K562 (cell line): ENCODE results near the gene KRTAP11-1. TPM values are rescaled to one million over a fixed set of nuclear protein-coding genes. Genes with fewer than 3 reads are reported as not detected.

ENCODE experiments used
- ATAC-seq: fragments of 200-7000 bp; cut with Tn5 transposase; 3 replicates; pipeline ENCODE4 v1.9.1; 2020; ENCODE audit warnings: moderate library complexity
- BruUV-seq: library from RNA; stranded (reverse); fragments of 400-500 nt; replicated peaks from 2 replicates; lab custom pipeline; 2021; lab: Mats Ljungman, UMichigan
- CTCF ChIA-PET: fragments of 300-600 bp; formaldehyde crosslinking; extraction: SDS; loops from one replicate; lab custom pipeline; 2021; ENCODE audit warnings: low intra/inter-chr PET ratio; lab: Yijun Ruan, JAX
- POLR2A ChIA-PET: fragments of 300-600, 350-650 bp; sonication (Branson Sonifier 250); formaldehyde crosslinking; extraction: SDS; loops from one replicate; lab custom pipeline; 2021; ENCODE audit warnings: antibody characterized with exemption, inconsistent platforms; lab: Yijun Ruan, JAX
- DNase-seq, 4 experiments: peaks; one replicate each; pipeline versions ENCODE4 v3.0.0 to v3.0.0-alpha.2; 2011 to 2018; ENCODE audit warnings: low spot score in 3 of 4, mixed read lengths in 3 of 4; ENCODE audit errors: extremely low read depth in 1 of 4
- FAIRE-seq: peaks from 2 replicates; lab custom pipeline; 2011; peaks lifted over from hg19 to GRCh38; lab: Jason Lieb, UNC
- H2AFZ ChIP-seq: 2 replicates; pipeline ENCODE4 v1.6.0; 2011; ENCODE audit warnings: low read depth, low read length, control low read depth, inconsistent platforms
- H3K27ac ChIP-seq: fragments of 200-600 bp; 3 replicates; pipeline ENCODE4 v1.8.0; 2011; ENCODE audit warnings: low read depth, mild to moderate bottlenecking, control low read depth, inconsistent platforms, low read length, moderate library complexity, mixed read lengths; ENCODE audit errors: extremely low read depth
- H3K27me3 ChIP-seq, 2 experiments: fragments of 300-600 bp in 1 of 2; 2 replicates in 1 of 2; 3 replicates in 1 of 2; pipeline versions ENCODE4 v1.6.0 to v1.8.0; 2011; ENCODE audit warnings: inconsistent platforms in 2 of 2, low read length in 2 of 2, mild to moderate bottlenecking in 1 of 2, mixed read lengths in 1 of 2, moderate library complexity in 1 of 2; ENCODE audit not compliant: control insufficient read depth in 2 of 2, insufficient read depth in 2 of 2
- H3K36me3 ChIP-seq: fragments of 300-600 bp; 3 replicates; pipeline ENCODE4 v1.8.0; 2011; ENCODE audit warnings: mild to moderate bottlenecking, low read length, inconsistent platforms; ENCODE audit not compliant: control insufficient read depth, insufficient read depth
- H3K4me1 ChIP-seq, 2 experiments: fragments of 200-600 bp in 1 of 2; replicated peaks in 1 of 2; 2 replicates in 1 of 2; 3 replicates in 1 of 2; pipeline versions ENCODE4 v1.5.1 to v1.8.0; 2011; ENCODE audit warnings: inconsistent platforms in 2 of 2, low read length in 2 of 2, mild to moderate bottlenecking in 1 of 2, mixed read lengths in 1 of 2, moderate library complexity in 1 of 2; ENCODE audit not compliant: control insufficient read depth in 2 of 2, insufficient read depth in 2 of 2
- H3K4me2 ChIP-seq: 2 replicates; pipeline ENCODE4 v1.6.1; 2011; ENCODE audit warnings: low read length, control low read depth, inconsistent platforms, mixed read lengths; ENCODE audit not compliant: insufficient read depth
- H3K4me3 ChIP-seq: fragments of 200-600 bp; sonication (generic), shearing (Covaris generic); 2 replicates; pipeline ENCODE4 v1.5.1; 2016; ENCODE audit warnings: control low read depth, inconsistent platforms
- H3K79me2 ChIP-seq: fragments of 200-600 bp; 3 replicates; pipeline ENCODE4 v1.8.0; 2011; ENCODE audit warnings: low read length, inconsistent platforms; ENCODE audit not compliant: control insufficient read depth, insufficient read depth
- H3K9ac ChIP-seq, 2 experiments: 2 replicates each; pipeline versions ENCODE4 v1.6.0 to v1.6.1; 2011; ENCODE audit warnings: low read depth in 2 of 2, low read length in 2 of 2, control low read depth in 1 of 2, inconsistent platforms in 1 of 2, mild to moderate bottlenecking in 1 of 2, mixed read lengths in 1 of 2; ENCODE audit not compliant: insufficient read depth in 1 of 2
- H3K9me1 ChIP-seq: one replicate; pipeline ENCODE4 v1.6.0; 2011; ENCODE audit warnings: inconsistent platforms, mild to moderate bottlenecking, low read length, moderate library complexity; ENCODE audit not compliant: control insufficient read depth, insufficient read depth
- H3K9me3 ChIP-seq: replicated peaks from 2 replicates; pipeline ENCODE4 v1.5.1; 2011; ENCODE audit warnings: low read depth, low read length, inconsistent platforms; ENCODE audit not compliant: control insufficient read depth, insufficient read depth
- H4K20me1 ChIP-seq: replicated peaks from 2 replicates; pipeline ENCODE4 v1.6.1; 2011; ENCODE audit warnings: low read length, inconsistent platforms, mixed read lengths; ENCODE audit not compliant: control insufficient read depth, insufficient read depth
- CBX3 ChIP-seq, 2 experiments: IDR thresholded peaks; 1 replicate in 1 of 2; 2 replicates in 1 of 2; pipeline ENCODE4 v1.6.1; 2012; ENCODE audit warnings: inconsistent platforms in 2 of 2, low read length in 2 of 2, borderline replicate concordance in 1 of 2, control low read depth in 1 of 2
- HEY1 ChIP-seq: fragments of 250-450 bp; sonication (Bioruptor Pico); IDR thresholded peaks from 2 replicates; pipeline ENCODE4 v1.5.0; 2020; ENCODE audit warnings: mild to moderate bottlenecking, moderate library complexity, borderline replicate concordance
- KLF1 ChIP-seq: fragments of 450-650 bp; IDR thresholded peaks from 2 replicates; pipeline ENCODE4 v1.6.1; 2016; ENCODE audit warnings: missing genetic modification characterization, missing compliant biosample characterization
- NFATC3 ChIP-seq: fragments of 450-650 bp; IDR thresholded peaks from 2 replicates; pipeline ENCODE4 v1.6.1; 2017; ENCODE audit warnings: mild to moderate bottlenecking
- NR0B1 ChIP-seq: fragments of 450-650 bp; IDR thresholded peaks from one replicate; pipeline ENCODE4 v1.6.1; 2018; ENCODE audit warnings: mild to moderate bottlenecking, moderate library complexity; ENCODE audit not compliant: partially characterized antibody
- NR1H2 ChIP-seq: sonication (generic); formaldehyde crosslinking; IDR thresholded peaks from 2 replicates; pipeline ENCODE4 v1.4.0; 2020; ENCODE audit warnings: mild to moderate bottlenecking, missing genetic modification reagents
- PCBP1 ChIP-seq: fragments of 200-400 bp; formaldehyde crosslinking; IDR thresholded peaks from 2 replicates; pipeline ENCODE4 v1.6.1; 2018; ENCODE audit warnings: mild to moderate bottlenecking, low read depth, low read length; ENCODE audit not compliant: poor library complexity, severe bottlenecking
- PHF20 ChIP-seq: fragments of 450-650 bp; IDR thresholded peaks from 2 replicates; pipeline ENCODE4 v1.6.1; 2018; ENCODE audit not compliant: partially characterized antibody
- POLR2H ChIP-seq: IDR thresholded peaks from 2 replicates; pipeline ENCODE4 v1.6.1; 2016; ENCODE audit warnings: missing genetic modification characterization, low read depth, mild to moderate bottlenecking, control low read depth, missing compliant biosample characterization, moderate library complexity
- SAFB2 ChIP-seq: fragments of 200-400 bp; formaldehyde crosslinking; IDR thresholded peaks from 2 replicates; pipeline ENCODE4 v1.6.1; 2018; ENCODE audit warnings: borderline replicate concordance, low read length, low read depth, moderate library complexity; ENCODE audit not compliant: severe bottlenecking
- SMAD4 ChIP-seq: fragments of 250-450 bp; sonication (Bioruptor Pico); conservative IDR thresholded peaks from 2 replicates; pipeline ENCODE4 v1.8.0; 2021; ENCODE audit warnings: inconsistent platforms, mild to moderate bottlenecking, moderate library complexity
- TAF1 ChIP-seq: IDR thresholded peaks from 2 replicates; pipeline ENCODE4 v1.6.1; 2011; ENCODE audit warnings: mild to moderate bottlenecking, low read length, moderate library complexity; ENCODE audit not compliant: insufficient read depth, control insufficient read depth, severe bottlenecking; ENCODE audit errors: extremely low read depth
- ZNF830 ChIP-seq: fragments of 250-450 bp; sonication (Bioruptor Pico); IDR thresholded peaks from 2 replicates; pipeline ENCODE4 v1.5.0; 2021; ENCODE audit warnings: mild to moderate bottlenecking
- ZSCAN32 ChIP-seq: fragments of 450-650 bp; formaldehyde crosslinking; IDR thresholded peaks from 2 replicates; pipeline ENCODE4 v1.4.0; 2020; ENCODE audit warnings: mild to moderate bottlenecking, moderate library complexity
- WGBS: fragments of 100-300 bp; shearing (Covaris generic); methylation state at CpG from one replicate; pipeline ENCODE4 v1.1.6; 2016; ENCODE audit warnings: low coverage, mixed read lengths; ENCODE audit not compliant: insufficient coverage; ENCODE audit errors: missing lambda C conversion rate; 5-methylcytosine and 5-hydroxymethylcytosine counted together
- in situ Hi-C: fragments of 300-500 bp; cut with MboI; formaldehyde crosslinking; loops from 4 replicates; pipeline ENCODE4 v1.15.0; 2018; ENCODE audit warnings: inconsistent platforms, mixed read lengths
- intact Hi-C: fragments of 100-400 bp; cut with micrococcal nuclease; formaldehyde crosslinking; loops from 2 replicates; pipeline ENCODE4 v1.14.2; 2022
- polyA plus RNA-seq, 8 experiments: library from polyadenylated mRNA; depleted of rRNA in 4 of 8; stranded (reverse) in 5 of 8; unstranded in 3 of 8; fragments of >200 nt; fragmentation: Nextera tagmentation in 2 of 8; fragmentation: Illumina TruSeq in 1 of 8; extraction: Ambion mirVana in 2 of 8; extraction: Trizol in 1 of 8; gene quantifications; 2 replicates each; pipeline versions ENCODE4 v1.2.1 to v1.2.3, GENCODE V29; 2011 to 2014; ENCODE audit warnings: inconsistent platforms in 1 of 8, missing spikeins in 1 of 8
- total RNA-seq, 7 experiments: library from RNA; depleted of rRNA in 6 of 7; stranded (reverse); fragments of >200 nt in 6 of 7; fragmentation: Illumina TruSeq in 2 of 7; extraction: Trizol in 2 of 7; gene quantifications; 2 replicates each; pipeline versions ENCODE4 v1.2.1 to v1.2.3, GENCODE V29; 2011 to 2021; ENCODE audit warnings: low replicate concordance in 1 of 7

Gene KRTAP11-1
- total and polyA plus RNA-seq, 9 of the 15 experiments (the other 6 are each of a cell fraction or from before 2014, with no cell fraction given): not detected

- Histone ChIP-seq H3K36me3 (no peaks in the 10 kb centered on the region), H3K27me3 (no peaks in the 10 kb centered on the region), H3K27ac (no peak overlapping the region), H3K9ac (no peak overlapping the region), H3K9me3 (no peaks in the 10 kb centered on the region; the same call in 1 of the 2 replicates), H3K9me1 (no peaks in the 10 kb centered on the region), H3K4me1 (no peaks in the 10 kb centered on the region), H4K20me1 (no peaks in the 10 kb centered on the region), H3K4me3 (no peak overlapping the region), H2AFZ (no peak overlapping the region), H3K79me2 (no peaks in the 10 kb centered on the region), H3K4me2 (no peak overlapping the region)
- TF ChIP-seq CBX3 (IDR thresholded peaks at IDR 0.05; ENCODE audit: borderline replicate concordance in 1 of 2, low read length in 2 of 2) (no peak), NFATC3 (no peak), KLF1 (tag) (no peak), NR0B1 (no peak), ZNF830 (CRISPR knock-in tag) (no peak), HEY1 (no peak), PHF20 (no peak), POLR2H (tag) (no peak), ZSCAN32 (CRISPR knock-in tag) (no peak), SAFB2 (no peak), NR1H2 (no peak), PCBP1 (no peak), SMAD4 (CRISPR knock-in tag) (no peak), TAF1 (no peak)
- ATAC-seq: no peak
- no peak for DNase-seq
- ChIA-PET POLR2A (no interaction called here), CTCF (no interaction called here)
- no peak for FAIRE-seq
- 4% methylated on average over 8 of the region's 8 CpGs for WGBS
- in situ Hi-C loops (no loop called here), intact Hi-C loops (no loop called here)
- BruUV-seq: no TSS peak
These were observed 1.7 kb upstream of the KRTAP11-1 start for GRCh38 chr21:30882866-30883597.
